ENCODE data around the gene BCOR. TPM values are rescaled to one million over a fixed set of nuclear protein-coding genes. Genes with fewer than 3 reads are reported as not detected.

The BCOR gene
- total RNA-seq, 1 experiment from 2014 or later: 58.8 TPM

GRCh38 chrX:40043895-40044294 lies 53.9 kb downstream of the BCOR start:
- intact Hi-C loops (cut with micrococcal nuclease; ENCODE audit: unreplicated experiment): no loop called here
- Histone ChIP-seq H3K27me3 (replicated peaks; ENCODE audit: insufficient read depth, low read depth, low read length, poor library complexity) (no peaks in the 10 kb centered on the region), H3K27ac (ENCODE audit: low read depth, low read length, poor library complexity, severe bottlenecking) (no peak overlapping the region), H3K4me3 (ENCODE audit: low read depth, low read length, poor library complexity, severe bottlenecking) (no peak overlapping the region), H3K9me3 (ENCODE audit: low read depth, low read length, poor library complexity, severe bottlenecking) (peaks cover 10% of the 10 kb centered on the region), H3K4me1 (ENCODE audit: insufficient read depth, low read length, poor library complexity, severe bottlenecking) (no peaks in the 10 kb centered on the region), H3K36me3 (ENCODE audit: insufficient read depth, low read length, poor library complexity, severe bottlenecking) (peaks cover 16% of the 10 kb centered on the region)
- no peak for DNase-seq (ENCODE audit: low spot score)
- ChIA-PET POLR2A (ENCODE audit: low non-redundant PET) (no interaction called here), CTCF (no interaction called here)
- no TSS peak for BruUV-seq (replicated peaks)
- no peak for TF ChIP-seq EZH2 (IDR thresholded peaks at IDR 0.05; ENCODE audit: borderline replicate concordance, low read depth, low read length, poor library complexity, severe bottlenecking)
- no peak for TF ChIP-seq CTCF (conservative IDR thresholded peaks at IDR 0.05; ENCODE audit: low read depth, low read length)

GRCh38 chrX:40041915-40042314 lies 55.8 kb downstream of the BCOR start:
- no TSS peak for BruUV-seq (replicated peaks)
- intact Hi-C loops (cut with micrococcal nuclease; ENCODE audit: unreplicated experiment): no loop called here
- TF ChIP-seq CTCF (conservative IDR thresholded peaks at IDR 0.05; ENCODE audit: low read depth, low read length): no peak
- no peak for TF ChIP-seq EZH2 (IDR thresholded peaks at IDR 0.05; ENCODE audit: borderline replicate concordance, low read depth, low read length, poor library complexity, severe bottlenecking)
- POLR2A ChIA-PET (ENCODE audit: low non-redundant PET): no interaction called here
- CTCF ChIA-PET: no interaction called here
- Histone ChIP-seq H3K27ac (ENCODE audit: low read depth, low read length, poor library complexity, severe bottlenecking) (no peak overlapping the region), H3K27me3 (replicated peaks; ENCODE audit: insufficient read depth, low read depth, low read length, poor library complexity) (no peaks in the 10 kb centered on the region), H3K4me3 (ENCODE audit: low read depth, low read length, poor library complexity, severe bottlenecking) (no peak overlapping the region), H3K36me3 (ENCODE audit: insufficient read depth, low read length, poor library complexity, severe bottlenecking) (no peaks in the 10 kb centered on the region), H3K9me3 (ENCODE audit: low read depth, low read length, poor library complexity, severe bottlenecking) (peaks cover 5% of the 10 kb centered on the region), H3K4me1 (ENCODE audit: insufficient read depth, low read length, poor library complexity, severe bottlenecking) (no peaks in the 10 kb centered on the region)
- DNase-seq (ENCODE audit: low spot score): no peak

GRCh38 chrX:40040686-40041461 lies 56.9 kb downstream of the BCOR start:
- no TSS peak for BruUV-seq (replicated peaks)
- POLR2A ChIA-PET (ENCODE audit: low non-redundant PET): no interaction called here
- CTCF ChIA-PET: no interaction called here

More at GRCh38 chrX:40040686-40041461, 56.9 kb downstream of the BCOR start:
- H3K36me3 ChIP-seq (ENCODE audit: insufficient read depth, low read length, poor library complexity, severe bottlenecking): no peaks in the 10 kb centered on the region
- H3K27ac ChIP-seq (ENCODE audit: low read depth, low read length, poor library complexity, severe bottlenecking): no peak overlapping the region
- peaks cover 5% of the 10 kb centered on the region for H3K9me3 ChIP-seq (ENCODE audit: low read depth, low read length, poor library complexity, severe bottlenecking)
- H3K4me3 ChIP-seq (ENCODE audit: low read depth, low read length, poor library complexity, severe bottlenecking): no peak overlapping the region
- H3K4me1 ChIP-seq (ENCODE audit: insufficient read depth, low read length, poor library complexity, severe bottlenecking): no peaks in the 10 kb centered on the region
- intact Hi-C loops (cut with micrococcal nuclease; ENCODE audit: unreplicated experiment): no loop called here
- DNase-seq (ENCODE audit: low spot score): no peak
- H3K27me3 ChIP-seq (replicated peaks; ENCODE audit: insufficient read depth, low read depth, low read length, poor library complexity): no peaks in the 10 kb centered on the region
- no peak for TF ChIP-seq CTCF (conservative IDR thresholded peaks at IDR 0.05; ENCODE audit: low read depth, low read length)
- TF ChIP-seq EZH2 (IDR thresholded peaks at IDR 0.05; ENCODE audit: borderline replicate concordance, low read depth, low read length, poor library complexity, severe bottlenecking): no peak
